GM18505 (cell line): ENCODE results near the gene LCK.
A peak's percentile ranks its signal among the peaks of the same experiment; 100 is the strongest.

Experiments used
- ATAC-seq: cut with Tn5 transposase; IDR thresholded peaks from one replicate; pipeline ENCODE4 v1.9.1; 2021; ENCODE audit not compliant: unreplicated experiment
- POLR2A ChIP-seq: IDR thresholded peaks from 4 replicates; pipeline ENCODE4 v1.6.1; 2011; ENCODE audit warnings: borderline replicate concordance; ENCODE audit not compliant: insufficient read depth, insufficient read length; ENCODE audit errors: extremely low read depth

Gene LCK

DNA sequence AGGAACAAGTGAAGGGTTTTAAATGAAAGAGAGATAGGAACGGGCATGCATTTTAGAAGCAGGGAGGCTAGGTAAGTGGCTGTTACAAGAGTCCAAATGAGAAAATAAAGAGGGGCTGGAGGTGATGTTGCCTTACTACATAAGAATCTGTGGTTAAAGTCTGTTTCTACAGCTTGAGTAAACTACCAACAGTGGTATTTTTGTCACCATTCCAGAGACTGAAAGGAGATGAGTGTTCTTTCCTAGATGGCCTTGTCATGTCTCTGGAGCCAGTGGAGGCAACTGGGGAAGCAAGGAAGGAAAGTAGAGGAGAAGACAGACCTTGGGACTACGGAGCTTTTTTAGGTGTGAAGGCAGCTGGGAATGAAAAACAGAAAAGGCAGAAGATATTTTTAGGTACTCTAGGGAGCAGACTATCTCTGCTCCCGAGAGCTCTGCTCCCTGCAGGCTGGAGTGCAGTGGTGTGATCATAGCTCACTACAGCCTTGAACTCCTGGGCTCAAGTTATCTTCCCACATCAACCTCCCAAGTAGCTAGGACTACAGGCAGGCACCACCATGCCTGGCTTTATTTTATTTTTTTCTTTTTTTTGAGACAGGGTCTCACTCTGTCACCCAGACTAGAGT lies 53.0 kb downstream of the LCK start:
- no peak for TF ChIP-seq POLR2A
- ATAC-seq = no peak

DNA sequence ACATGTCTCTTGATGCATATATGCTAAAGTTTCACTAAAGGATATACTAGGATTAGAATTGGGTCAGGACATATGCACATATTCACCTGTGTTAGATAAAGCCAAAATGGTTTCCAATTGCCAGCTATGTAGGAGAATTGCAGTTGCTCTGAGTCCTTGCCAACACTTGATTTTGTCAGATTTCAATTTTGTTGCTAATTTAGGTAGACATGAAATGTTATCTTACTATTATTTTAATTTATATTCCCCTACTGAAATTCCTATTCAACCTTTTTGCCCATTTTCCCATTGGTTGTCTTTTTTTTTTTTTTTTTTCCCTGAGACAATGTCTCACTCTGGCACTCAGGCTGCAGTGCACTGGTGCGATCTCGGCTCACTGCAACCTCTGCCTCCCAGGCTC lies 54.2 kb downstream of the LCK start:
- ATAC-seq = no peak
- no peak for TF ChIP-seq POLR2A

DNA sequence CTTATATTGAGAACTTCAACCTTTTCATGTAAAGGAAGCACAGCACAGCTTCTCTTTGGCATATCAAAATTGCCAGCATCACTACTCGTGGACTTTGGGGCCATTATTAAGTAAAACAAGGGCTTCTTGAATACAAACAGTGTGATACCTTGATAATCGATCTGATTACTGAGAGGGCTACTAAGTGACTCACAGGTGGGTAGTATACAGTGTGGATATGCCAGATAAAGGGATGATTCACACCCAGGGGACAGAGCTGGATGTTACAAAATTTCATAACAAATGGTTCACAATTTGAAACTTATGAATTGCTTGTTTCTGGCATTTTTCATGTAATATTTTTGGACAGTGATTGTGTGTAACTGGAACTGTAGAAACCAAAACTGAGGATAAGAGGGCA lies 56.3 kb downstream of the LCK start:
- no peak for TF ChIP-seq POLR2A
- no peak for ATAC-seq

DNA sequence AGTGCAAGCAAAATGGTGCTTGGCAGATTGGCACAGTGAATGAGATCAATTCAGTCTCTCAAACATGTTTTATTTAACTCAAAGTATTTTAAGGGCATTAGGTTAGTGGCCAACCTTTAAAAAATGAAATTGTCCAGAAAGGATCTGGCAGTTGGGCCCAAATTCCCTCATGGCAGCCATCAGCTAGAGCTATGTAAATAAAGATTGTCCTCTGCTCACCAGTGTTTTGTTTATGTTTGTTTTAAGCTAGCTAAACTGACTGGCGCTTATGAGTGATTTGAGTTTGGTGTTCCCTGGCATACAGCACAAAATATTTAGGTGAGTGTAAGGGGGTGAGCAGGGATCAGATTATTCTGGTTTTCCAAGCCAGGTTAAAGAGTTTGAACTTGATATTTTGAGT lies 58.9 kb downstream of the LCK start:
- ATAC-seq = no peak
- TF ChIP-seq POLR2A = no peak

DNA sequence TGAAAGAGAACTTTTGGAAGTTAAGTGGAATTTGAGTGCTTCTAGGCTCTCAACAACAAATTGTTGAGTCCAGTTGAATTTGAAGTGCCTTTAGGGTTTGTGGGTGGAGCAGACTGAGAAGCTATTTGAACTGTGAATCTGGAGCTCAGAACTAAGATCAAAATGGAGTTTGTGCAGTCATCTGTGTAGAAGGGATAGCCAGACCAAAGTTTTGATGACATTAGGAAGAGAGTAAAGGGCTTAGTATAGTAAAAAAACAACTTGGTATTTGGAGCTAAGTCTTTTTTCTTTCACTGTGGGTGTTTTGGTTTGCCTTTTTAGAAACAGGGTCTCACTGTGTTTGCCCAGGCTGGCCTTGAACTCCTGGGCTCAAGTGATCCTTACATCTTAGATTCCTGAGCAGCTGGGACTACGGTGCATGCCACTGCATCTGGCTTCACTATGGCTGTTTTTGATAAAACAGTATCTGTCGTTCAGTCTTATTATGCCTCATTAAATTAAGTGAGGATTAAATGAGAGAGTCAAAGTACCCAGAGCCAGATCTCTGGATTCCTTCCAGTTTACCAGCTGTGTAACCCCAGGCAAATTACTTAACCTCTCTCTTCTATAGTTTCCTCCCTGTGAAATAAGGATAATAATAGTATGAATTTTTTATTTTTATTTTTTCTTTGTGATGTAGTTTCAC lies 60.8 kb downstream of the LCK start:
- no peak for TF ChIP-seq POLR2A
- no peak for ATAC-seq

DNA sequence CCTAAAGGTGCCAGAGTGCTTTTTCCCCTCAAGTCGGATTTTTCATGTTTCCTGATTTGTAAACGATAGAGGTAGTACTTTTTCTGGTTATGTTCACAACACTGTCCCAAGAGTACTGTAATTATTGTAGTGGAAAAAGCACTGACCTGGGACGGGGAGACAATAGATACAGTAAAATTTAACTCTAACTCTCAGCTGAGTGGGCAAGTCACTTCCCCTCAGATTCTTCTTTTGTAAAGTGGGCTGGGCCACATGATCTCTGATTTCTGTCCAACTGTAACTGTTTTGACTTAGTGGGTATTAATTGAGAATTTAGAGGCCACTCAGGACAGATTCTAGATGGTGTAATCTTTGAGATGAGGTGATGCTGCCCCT lies 65.8 kb downstream of the LCK start:
- ATAC-seq = no peak
- TF ChIP-seq POLR2A = no peak

DNA sequence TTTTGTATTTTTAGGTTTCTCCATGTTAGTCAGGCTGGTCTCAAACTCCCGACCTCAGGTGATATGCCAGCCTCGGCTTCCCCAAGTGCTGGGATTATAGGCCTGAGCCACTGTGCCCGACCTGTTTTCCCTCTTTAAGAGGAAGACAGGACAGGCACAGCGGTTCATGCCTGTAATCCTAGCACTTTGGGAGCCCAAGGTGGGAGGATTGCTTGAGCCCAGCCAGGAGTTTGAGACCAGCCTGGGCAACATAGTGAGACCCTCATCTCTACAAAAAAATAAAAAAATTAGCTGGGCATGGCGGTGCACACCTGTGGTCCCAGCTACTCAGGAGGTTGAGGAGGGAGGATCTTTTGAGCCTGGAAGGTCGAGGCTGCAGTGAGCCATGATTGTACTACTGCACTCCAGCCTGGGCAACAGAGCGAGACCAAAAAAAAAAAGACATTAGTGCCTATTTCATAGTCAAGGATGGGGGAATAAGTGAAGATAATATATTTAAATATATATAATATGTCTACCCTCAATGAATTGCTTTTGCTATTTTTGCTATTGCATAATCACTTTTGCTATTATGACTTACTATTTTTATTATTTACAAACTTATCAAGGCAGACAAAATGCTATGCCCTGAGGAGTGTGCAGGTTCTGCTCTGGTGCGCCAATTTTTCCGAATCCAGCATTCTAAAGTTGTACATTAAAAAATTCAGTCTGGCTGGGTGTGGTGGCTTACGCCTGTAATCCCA lies 67.2 kb downstream of the LCK start:
- no peak for TF ChIP-seq POLR2A
- no peak for ATAC-seq

DNA sequence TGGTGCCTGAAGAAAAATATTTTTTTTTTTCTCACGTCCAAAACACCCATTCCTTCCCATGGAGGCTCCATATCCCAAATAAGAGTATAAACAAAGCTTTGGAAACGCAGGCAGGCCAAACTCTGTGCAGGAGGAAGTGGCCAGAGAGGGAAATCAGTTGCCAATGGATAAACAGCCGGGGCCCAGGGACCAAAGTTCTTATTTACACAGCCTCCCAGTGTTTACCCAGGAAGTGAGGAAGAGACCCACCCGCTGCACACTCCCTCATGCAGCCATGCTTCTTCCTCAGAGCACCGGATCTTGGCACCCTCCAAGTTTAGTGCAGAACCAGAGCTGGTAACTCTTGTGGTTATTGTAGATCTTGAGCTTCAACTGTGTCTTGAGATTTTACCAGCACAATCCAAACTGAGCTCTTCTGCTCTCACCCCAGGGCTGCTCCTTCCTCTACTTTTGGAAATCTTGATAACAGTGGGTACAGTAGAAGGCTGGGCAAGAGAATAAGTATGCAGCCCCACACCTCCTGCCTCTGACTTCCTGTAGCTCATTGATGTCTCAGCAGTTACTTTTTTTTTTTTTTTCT lies 70.7 kb downstream of the LCK start:
- no peak for ATAC-seq
- no peak for TF ChIP-seq POLR2A

DNA sequence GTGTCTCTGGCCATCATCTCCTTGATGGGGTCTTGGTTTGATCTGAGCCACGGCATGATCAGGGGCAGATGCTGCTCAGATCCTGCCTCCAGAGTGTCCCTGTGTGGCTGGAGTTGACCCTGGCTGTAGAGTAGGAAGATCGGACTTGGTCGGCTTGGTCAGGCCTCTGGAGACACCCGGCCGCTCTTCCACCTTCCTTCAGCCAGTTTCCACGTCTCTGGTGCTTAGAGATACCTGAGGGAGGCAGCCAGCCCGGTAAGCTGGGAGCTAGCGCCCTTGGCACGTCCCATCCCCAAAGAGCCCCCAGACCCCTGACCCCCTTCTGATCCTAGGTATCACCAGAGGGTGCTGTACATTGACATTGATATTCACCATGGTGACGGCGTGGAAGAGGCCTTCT lies 76.1 kb downstream of the LCK start:
- ATAC-seq = no peak
- TF ChIP-seq POLR2A = no peak

DNA sequence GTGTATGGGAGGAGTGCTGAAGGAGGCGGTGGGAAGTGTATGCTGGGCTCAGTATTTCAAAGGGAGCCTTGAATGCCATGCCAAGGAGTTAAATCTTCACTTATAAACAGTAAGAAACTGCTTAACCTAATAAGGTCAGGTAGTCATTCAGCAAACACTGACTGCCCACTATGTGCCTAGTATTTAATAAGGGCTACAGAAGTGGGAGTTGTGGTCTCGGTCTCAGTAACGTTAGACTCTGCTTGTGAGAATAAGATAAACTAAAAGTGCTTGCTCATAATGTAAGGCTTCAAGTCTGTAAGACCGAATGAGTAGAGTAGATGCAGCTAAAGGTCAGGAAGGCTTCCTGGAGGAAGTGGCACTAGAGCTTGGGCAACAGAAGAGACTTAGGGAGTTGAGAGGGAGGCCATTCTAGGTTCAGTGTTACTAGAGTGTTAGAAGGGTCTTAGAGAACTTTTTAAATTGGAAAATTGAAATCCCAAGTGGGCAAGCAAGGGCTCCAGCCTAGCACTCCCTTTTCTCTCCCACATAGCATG lies 78.9 kb downstream of the LCK start:
- no peak for ATAC-seq
- TF ChIP-seq POLR2A = peak; percentile 19

DNA sequence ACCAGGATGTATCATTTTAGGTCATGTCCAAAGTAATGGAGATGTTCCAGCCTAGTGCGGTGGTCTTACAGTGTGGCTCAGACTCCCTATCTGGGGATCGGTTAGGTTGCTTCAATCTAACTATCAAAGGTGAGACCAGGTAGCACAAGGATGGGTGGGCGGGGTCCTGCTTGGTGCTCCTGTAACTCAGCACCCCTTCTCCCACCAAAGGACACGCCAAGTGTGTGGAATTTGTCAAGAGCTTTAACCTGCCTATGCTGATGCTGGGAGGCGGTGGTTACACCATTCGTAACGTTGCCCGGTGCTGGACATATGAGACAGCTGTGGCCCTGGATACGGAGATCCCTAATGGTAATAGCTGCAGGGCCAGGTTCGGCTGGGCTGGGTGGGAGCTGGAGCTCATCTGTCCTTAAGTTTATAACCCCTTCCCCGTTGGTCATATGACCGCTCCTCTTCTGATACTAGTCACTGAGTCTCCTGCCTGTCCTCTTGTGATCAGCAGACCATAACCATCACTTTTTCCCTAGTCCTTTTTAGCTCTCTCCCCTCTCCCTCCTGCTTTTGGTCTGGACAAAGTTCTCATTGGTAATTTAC lies 79.6 kb downstream of the LCK start:
- TF ChIP-seq POLR2A = no peak
- no peak for ATAC-seq

DNA sequence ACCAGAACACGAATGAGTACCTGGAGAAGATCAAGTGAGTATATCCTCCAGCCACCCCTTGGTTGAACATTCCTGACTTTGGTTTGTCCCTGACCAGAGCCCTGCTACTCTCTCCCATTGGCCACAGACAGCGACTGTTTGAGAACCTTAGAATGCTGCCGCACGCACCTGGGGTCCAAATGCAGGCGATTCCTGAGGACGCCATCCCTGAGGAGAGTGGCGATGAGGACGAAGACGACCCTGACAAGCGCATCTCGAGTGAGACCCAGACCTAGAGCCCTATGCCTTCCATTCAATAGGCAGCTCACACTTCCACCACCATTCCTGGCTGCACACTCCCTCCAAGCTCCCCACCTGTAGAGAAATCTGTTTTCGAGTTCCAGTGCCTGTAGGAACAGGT lies 80.5 kb downstream of the LCK start:
- no peak for ATAC-seq

DNA sequence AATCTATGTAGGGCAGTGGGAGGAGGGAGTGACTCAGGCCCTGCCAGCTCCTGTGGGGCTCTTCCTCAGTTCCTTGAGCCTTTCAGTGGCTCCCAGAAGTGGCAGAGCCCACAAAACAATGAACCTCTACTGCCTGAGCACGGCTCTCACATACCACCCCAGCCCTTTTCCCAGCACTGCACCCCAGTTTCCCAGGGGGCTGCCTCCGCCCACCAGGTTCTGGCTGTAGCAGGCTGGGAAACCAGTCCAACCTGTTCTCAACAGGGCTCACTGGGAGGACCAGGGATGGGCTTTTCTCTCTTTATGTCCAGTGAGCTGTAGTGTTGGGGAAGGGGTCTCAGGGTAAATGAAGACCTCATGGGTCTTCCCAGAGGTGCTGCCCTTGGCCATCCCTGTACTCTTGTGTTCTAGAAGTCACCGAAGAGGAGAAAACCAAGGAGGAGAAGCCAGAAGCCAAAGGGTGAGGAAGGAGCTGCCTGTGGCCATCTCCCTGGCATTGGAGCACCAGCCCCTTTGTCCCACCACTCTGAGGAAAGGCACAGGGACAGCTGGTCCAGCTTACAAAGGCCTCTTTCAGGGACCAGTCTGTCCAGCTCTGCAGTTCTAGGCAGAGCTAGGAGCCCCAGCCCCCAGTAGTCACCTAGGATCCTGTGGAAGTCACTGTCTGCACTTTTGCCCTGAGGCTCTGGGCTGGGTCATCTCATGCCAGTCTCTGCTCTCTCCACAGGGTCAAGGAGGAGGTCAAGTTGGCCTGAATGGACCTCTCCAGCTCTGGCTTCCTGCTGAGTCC lies 81.4 kb downstream of the LCK start:
- no peak for ATAC-seq
- no peak for TF ChIP-seq POLR2A

More for the DNA sequence above, 80.5 kb downstream of the LCK start:
- TF ChIP-seq POLR2A = no peak

DNA sequence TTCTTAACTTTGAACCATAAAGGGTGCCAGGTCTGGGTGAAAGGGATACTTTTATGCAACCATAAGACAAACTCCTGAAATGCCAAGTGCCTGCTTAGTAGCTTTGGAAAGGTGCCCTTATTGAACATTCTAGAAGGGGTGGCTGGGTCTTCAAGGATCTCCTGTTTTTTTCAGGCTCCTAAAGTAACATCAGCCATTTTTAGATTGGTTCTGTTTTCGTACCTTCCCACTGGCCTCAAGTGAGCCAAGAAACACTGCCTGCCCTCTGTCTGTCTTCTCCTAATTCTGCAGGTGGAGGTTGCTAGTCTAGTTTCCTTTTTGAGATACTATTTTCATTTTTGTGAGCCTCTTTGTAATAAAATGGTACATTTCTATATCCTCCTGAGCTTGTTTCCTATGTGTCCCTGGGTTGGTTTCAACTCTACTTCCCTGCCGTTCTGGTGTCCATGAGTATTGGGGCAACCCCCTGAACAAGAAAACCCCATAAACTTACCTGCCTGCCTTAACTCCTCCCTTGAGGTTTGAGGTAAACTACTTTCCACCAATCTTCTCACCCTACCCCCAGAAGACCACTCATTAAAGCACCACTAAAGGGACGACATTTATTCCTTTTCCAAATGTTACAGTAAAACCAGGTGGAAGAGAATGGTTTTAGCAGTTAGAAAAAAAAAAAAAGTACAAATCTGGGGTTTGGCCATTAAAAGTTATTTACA lies 82.3 kb downstream of the LCK start:
- no peak for TF ChIP-seq POLR2A
- ATAC-seq = no peak
